IMR-90 (cell line): ENCODE data around the gene SIAH1. TPM values are rescaled to one million over a fixed set of nuclear protein-coding genes. Genes with fewer than 3 reads are reported as not detected.

ENCODE experiments used
- ATAC-seq: fragments of 200-7000 bp; cut with Tn5 transposase; 2 replicates; pipeline ENCODE4 v1.9.1; 2020; ENCODE audit warnings: low read depth, mild to moderate bottlenecking, moderate library complexity
- BruUV-seq: library from RNA; stranded (reverse); fragments of 400-500 nt; replicated peaks from 2 replicates; lab custom pipeline; 2021; lab: Mats Ljungman, UMichigan
- CTCF ChIA-PET: fragments of 300-600 bp; formaldehyde crosslinking; extraction: SDS; loops from one replicate; lab custom pipeline; 2021; ENCODE audit warnings: antibody characterized with exemption; lab: Yijun Ruan, JAX
- POLR2A ChIA-PET: fragments of 300-600 bp; sonication (Branson Sonifier 250); formaldehyde crosslinking; loops from one replicate; lab custom pipeline; 2022; ENCODE audit warnings: antibody characterized with exemption; ENCODE audit not compliant: unreplicated experiment; lab: Charles Lee
- DNase-seq: peaks from one replicate; pipeline ENCODE4 v3.0.0; 2013
- H2AFZ ChIP-seq: replicated peaks from 2 replicates; pipeline ENCODE3; 2013; ENCODE audit warnings: low read length, mild to moderate bottlenecking; ENCODE audit not compliant: poor library complexity
- H2AK5ac ChIP-seq: 2 replicates; pipeline ENCODE4 v1.6.1; 2013; ENCODE audit warnings: low read depth, low read length, inconsistent platforms
- H2AK9ac ChIP-seq: replicated peaks from 2 replicates; pipeline ENCODE3; 2013; ENCODE audit warnings: mild to moderate bottlenecking, low read depth, low read length, moderate library complexity; ENCODE audit not compliant: poor library complexity
- H2BK120ac ChIP-seq: 2 replicates; pipeline ENCODE4 v1.6.1; 2013; ENCODE audit warnings: low read depth, low read length, inconsistent platforms
- H2BK15ac ChIP-seq: 3 replicates; pipeline ENCODE4 v1.6.1; 2013; ENCODE audit warnings: low read depth, low read length, inconsistent platforms
- H2BK20ac ChIP-seq: 2 replicates; pipeline ENCODE4 v1.6.1; 2013; ENCODE audit warnings: low read depth, mild to moderate bottlenecking, inconsistent platforms, low read length, moderate library complexity
- H2BK5ac ChIP-seq: 2 replicates; pipeline ENCODE4 v1.6.1; 2013; ENCODE audit warnings: mild to moderate bottlenecking, low read depth, low read length, inconsistent platforms; ENCODE audit not compliant: poor library complexity, severe bottlenecking
- H3K14ac ChIP-seq: replicated peaks from 2 replicates; pipeline ENCODE4 v1.6.1; 2013; ENCODE audit warnings: low read depth, low read length, inconsistent platforms
- H3K18ac ChIP-seq: 2 replicates; pipeline ENCODE4 v1.6.1; 2013; ENCODE audit warnings: low read depth, low read length, control low read depth
- H3K23ac ChIP-seq: 2 replicates; pipeline ENCODE4 v1.6.1; 2013; ENCODE audit warnings: low read depth, low read length, inconsistent platforms
- H3K27ac ChIP-seq: 2 replicates; pipeline ENCODE4 v1.5.1; 2013; ENCODE audit warnings: mild to moderate bottlenecking, control low read depth, low read length; ENCODE audit not compliant: insufficient read depth
- H3K27me3 ChIP-seq: 2 replicates; pipeline ENCODE4 v1.6.1; 2013; ENCODE audit warnings: low read length; ENCODE audit not compliant: control insufficient read depth, insufficient read depth
- H3K36me3 ChIP-seq: 2 replicates; pipeline ENCODE4 v1.6.1; 2013; ENCODE audit warnings: low read length, mixed read lengths; ENCODE audit not compliant: control insufficient read depth, insufficient read depth
- H3K4ac ChIP-seq: 2 replicates; pipeline ENCODE4 v1.6.1; 2013; ENCODE audit warnings: low read depth, low read length, inconsistent platforms
- H3K4me1 ChIP-seq: 2 replicates; pipeline ENCODE4 v1.6.1; 2013; ENCODE audit warnings: low read length, mixed read lengths; ENCODE audit not compliant: control insufficient read depth, insufficient read depth
- H3K4me2 ChIP-seq: 2 replicates; pipeline ENCODE4 v1.6.1; 2013; ENCODE audit warnings: low read depth, mild to moderate bottlenecking, control low read depth, low read length, moderate library complexity
- H3K4me3 ChIP-seq: 2 replicates; pipeline ENCODE4 v1.5.1; 2013; ENCODE audit warnings: low read depth, mild to moderate bottlenecking, control low read depth, low read length, moderate library complexity; ENCODE audit not compliant: insufficient read depth
- H3K56ac ChIP-seq: 2 replicates; pipeline ENCODE4 v1.6.1; 2013; ENCODE audit warnings: low read length, inconsistent platforms; ENCODE audit not compliant: insufficient read depth; ENCODE audit errors: extremely low read depth
- H3K79me1 ChIP-seq, 2 experiments: 2 replicates each; pipeline ENCODE4 v1.6.1; 2013; ENCODE audit warnings: low read length in 2 of 2, inconsistent platforms in 1 of 2, low read depth in 1 of 2
- H3K9ac ChIP-seq: 2 replicates; pipeline ENCODE4 v1.6.1; 2013; ENCODE audit warnings: low read depth, low read length, control low read depth
- H3K9me1 ChIP-seq: 2 replicates; pipeline ENCODE4 v1.6.1; 2013; ENCODE audit warnings: low read length, inconsistent platforms; ENCODE audit not compliant: insufficient read depth
- H3K9me3 ChIP-seq: 2 replicates; pipeline ENCODE4 v1.6.1; 2013; ENCODE audit warnings: low read length; ENCODE audit not compliant: control insufficient read depth, insufficient read depth
- H4K20me1 ChIP-seq: 2 replicates; pipeline ENCODE4 v1.6.1; 2013; ENCODE audit warnings: low read length, inconsistent platforms; ENCODE audit not compliant: insufficient read depth
- H4K5ac ChIP-seq: 2 replicates; pipeline ENCODE4 v1.6.1; 2013; ENCODE audit warnings: mild to moderate bottlenecking, low read depth, low read length, control low read depth
- H4K8ac ChIP-seq, 2 experiments: 2 replicates each; pipeline ENCODE4 v1.6.1; 2013; ENCODE audit warnings: low read depth in 2 of 2, low read length in 2 of 2, control low read depth in 1 of 2, inconsistent platforms in 1 of 2
- H4K91ac ChIP-seq: 2 replicates; pipeline ENCODE4 v1.6.1; 2013; ENCODE audit warnings: low read depth, low read length, inconsistent platforms; ENCODE audit not compliant: insufficient read depth
- BHLHE40 ChIP-seq: fragments of 150-350 bp; IDR thresholded peaks from 2 replicates; pipeline ENCODE4 v1.6.1; 2016; ENCODE audit warnings: mild to moderate bottlenecking, low read depth, low read length
- CEBPB ChIP-seq: IDR thresholded peaks from 2 replicates; pipeline ENCODE4 v1.6.1; 2012; ENCODE audit warnings: low read depth, low read length, improper control_type of control experiment
- CHD1 ChIP-seq: IDR thresholded peaks from 2 replicates; pipeline ENCODE4 v1.6.1; 2012; ENCODE audit warnings: low read depth, low read length, improper control_type of control experiment
- FOS ChIP-seq: fragments of 150-350 bp; IDR thresholded peaks from 2 replicates; pipeline ENCODE4 v1.6.1; 2016; ENCODE audit warnings: low read depth, low read length
- RAD21 ChIP-seq: IDR thresholded peaks from 2 replicates; pipeline ENCODE4 v1.6.1; 2012; ENCODE audit warnings: low read length, improper control_type of control experiment
- RCOR1 ChIP-seq: IDR thresholded peaks from 2 replicates; pipeline ENCODE4 v1.6.1; 2012; ENCODE audit warnings: mild to moderate bottlenecking, low read length, improper control_type of control experiment; ENCODE audit not compliant: insufficient replicate concordance
- WGBS, 2 experiments: methylation state at CpG; one replicate each; pipeline versions ENCODE4 v1.1.5 to v1.1.7; 2013; ENCODE audit warnings: missing lambda C conversion rate in 2 of 2; ENCODE audit not compliant: insufficient read length in 1 of 2; ENCODE audit errors: extremely low coverage in 2 of 2; 5-methylcytosine and 5-hydroxymethylcytosine counted together
- dilution Hi-C: fragments of 300-500 bp; cut with HindIII; formaldehyde crosslinking; loops from one replicate; pipeline ENCODE4 v1.14.3; 2018; ENCODE audit warnings: low sequenced_read_pairs; ENCODE audit not compliant: unreplicated experiment
- in situ Hi-C: fragments of 300-500 bp; cut with MboI; formaldehyde crosslinking; loops from 3 replicates; pipeline ENCODE4 v1.14.3; 2019; ENCODE audit warnings: low sequenced_read_pairs, inconsistent platforms, mixed read lengths
- intact Hi-C: fragments of 100-400 bp; cut with micrococcal nuclease; formaldehyde crosslinking; loops from 2 replicates; pipeline ENCODE4 v1.10.0; 2022
- polyA plus RNA-seq, 3 experiments: library from polyadenylated mRNA; depleted of rRNA; stranded (reverse); fragments of >200 nt; gene quantifications; 2 replicates each; pipeline ENCODE4 v1.2.3, GENCODE V29; 2012; ENCODE audit warnings: low replicate concordance in 1 of 3
- total RNA-seq: library from RNA; depleted of rRNA; stranded (reverse); fragments of >200 nt; gene quantifications from 2 replicates; pipeline ENCODE4 v1.2.3, GENCODE V29; 2012

Gene SIAH1
- total and polyA plus RNA-seq, 2 of the 4 experiments (the other 2 are of a cell fraction), result 10.3 to 17.7 TPM

GRCh38 chr16:48330189-48330840, 54.9 kb downstream of the SIAH1 start:
- Histone ChIP-seq H2BK15ac (no peak overlapping the region), H4K8ac (no peak overlapping the region), H4K20me1 (no peaks in the 10 kb centered on the region), H3K56ac (no peak overlapping the region), H2BK20ac (no peak overlapping the region), H2AK5ac (no peak overlapping the region), H4K91ac (no peak overlapping the region), H2AK9ac (no peak overlapping the region), H3K4me1 (peaks cover 10% of the 10 kb centered on the region), H3K36me3 (peaks cover 8% of the 10 kb centered on the region), H2AFZ (no peak overlapping the region), H3K18ac (no peak overlapping the region), H3K27ac (no peak overlapping the region), H3K14ac (no peak overlapping the region), H3K4me2 (no peak overlapping the region), H3K79me1 (peaks cover 23 to 33% of the 10 kb centered on the region in 2 experiments), H2BK5ac (no peak overlapping the region), H4K5ac (no peak overlapping the region), H3K4me3 (no peak overlapping the region), H3K23ac (no peak overlapping the region), H3K27me3 (no peaks in the 10 kb centered on the region), H3K9me1 (peaks cover 4% of the 10 kb centered on the region; the same call in 1 of the 2 replicates), H3K9me3 (no peaks in the 10 kb centered on the region), H2BK120ac (no peak overlapping the region), H3K4ac (no peak overlapping the region), H3K9ac (no peak overlapping the region)
- WGBS, 2 experiments, result no CpG with 5 or more reads among the region's 2 CpGs
- in situ Hi-C loops (no loop called here), intact Hi-C loops (no loop called here), dilution Hi-C loops (no loop called here)
- DNase-seq (peak; percentile 37), ATAC-seq (peak; percentile 72)
- no TSS peak for BruUV-seq
- ChIA-PET CTCF (no interaction called here), POLR2A (no interaction called here)
- TF ChIP-seq CEBPB, result no peak
- no peak for TF ChIP-seq RCOR1
- no peak for TF ChIP-seq BHLHE40
- no peak for TF ChIP-seq FOS
- no peak for TF ChIP-seq CHD1
- no peak for TF ChIP-seq RAD21
